ENCODE measurements around the gene FBXO41. TPM values are rescaled to one million over a fixed set of nuclear protein-coding genes. Genes with fewer than 3 reads are reported as not detected.

Gene FBXO41
- total and polyA plus RNA-seq, 2 donors (not counting 3 experiments of a cell fraction or from before 2014, with no cell fraction given): 0.88 to 1.5 TPM

DNA sequence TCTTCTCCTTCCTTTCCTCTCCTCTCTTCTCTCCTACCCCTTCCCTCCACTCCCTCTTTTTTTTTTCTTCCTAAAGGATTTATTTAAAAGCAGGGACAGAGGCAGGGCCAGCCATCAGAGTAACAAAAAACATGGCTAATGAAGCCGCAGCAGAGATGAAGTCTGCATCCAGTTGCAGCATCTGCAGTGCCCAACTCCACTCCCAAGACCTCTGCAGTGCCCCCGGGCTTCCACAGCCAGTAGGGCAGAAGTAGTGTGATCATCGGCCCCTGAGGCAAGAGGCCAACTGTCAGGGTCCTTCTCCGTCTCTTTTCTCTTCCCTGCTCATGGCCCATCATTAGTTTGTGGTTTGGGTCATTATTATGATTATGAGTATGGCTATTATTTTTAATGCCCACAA is 13.3 kb upstream of the FBXO41 start:
- intact Hi-C loops (cut with micrococcal nuclease) (no loop called here), dilution Hi-C loops (cut with MboI; ENCODE audit: extremely low pct_ligation_motif_present, low sequenced_read_pairs) (no loop called here)
- Histone ChIP-seq H3K4me1 (ENCODE audit: control insufficient read depth, extremely low read depth, insufficient read depth, low read length) (no peaks in the 10 kb centered on the region), H3K27ac (ENCODE audit: insufficient read depth, low read depth, low read length) (no peak overlapping the region), H3K79me2 (ENCODE audit: control insufficient read depth, insufficient read depth, low read length) (no peaks in the 10 kb centered on the region), H3K9ac (replicated peaks; ENCODE audit: extremely low read depth, insufficient read depth, low read length) (no peak overlapping the region), H2AFZ (ENCODE audit: low read depth, low read length) (no peak overlapping the region), H3K4me2 (ENCODE audit: insufficient read depth, low read length) (no peak overlapping the region), H3K27me3 (ENCODE audit: control insufficient read depth in 2 of 2, insufficient read depth in 2 of 2, low read length in 2 of 2) (peaks cover 38 to 50% of the 10 kb centered on the region in 2 experiments), H3K9me3 (replicated peaks; ENCODE audit: control insufficient read depth, insufficient read depth, low read length) (no peaks in the 10 kb centered on the region), H3K36me3 (ENCODE audit: control insufficient read depth in 2 of 2, extremely low read depth in 1 of 2, insufficient read depth in 2 of 2, low read length in 2 of 2) (no peaks in the 10 kb centered on the region), H3K9me1 (replicated peaks; ENCODE audit: control insufficient read depth, extremely low read depth, insufficient read depth, low read length) (no peaks in the 10 kb centered on the region), H3K4me3 (replicated peaks in 1 of 3; ENCODE audit: insufficient read depth in 1 of 3, low read depth in 1 of 3, low read length in 3 of 3) (no peak overlapping the region), H4K20me1 (replicated peaks; ENCODE audit: control insufficient read depth, extremely low read depth, insufficient read depth, low read length) (no peaks in the 10 kb centered on the region)
- BruUV-seq (replicated peaks): no TSS peak
- no peak for FAIRE-seq
- ChIA-PET CTCF (no interaction called here), POLR2A (no interaction called here)
- no peak for DNase-seq (ENCODE audit: low read depth, low spot score)
- TF ChIP-seq GATA2 (IDR thresholded peaks at IDR 0.05; ENCODE audit: insufficient read depth, insufficient read length, low read depth, low read length) (no peak), POLR2A (IDR thresholded peaks at IDR 0.05; ENCODE audit: low read depth, low read length) (no peak), MYC (IDR thresholded peaks at IDR 0.05; ENCODE audit: low read depth, low read length) (no peak), FOS (IDR thresholded peaks at IDR 0.05; ENCODE audit: borderline replicate concordance, insufficient read depth, low read length) (no peak), POLR2AphosphoS5 (IDR thresholded peaks at IDR 0.05; ENCODE audit: insufficient read depth, low read depth, low read length) (no peak), EZH2 (IDR thresholded peaks at IDR 0.05; ENCODE audit: borderline replicate concordance, low read depth, low read length, severe bottlenecking) (no peak), JUN (IDR thresholded peaks at IDR 0.05; ENCODE audit: borderline replicate concordance, insufficient read depth, insufficient read length, low read depth) (no peak)
- TF ChIP-seq, protein P1, sequence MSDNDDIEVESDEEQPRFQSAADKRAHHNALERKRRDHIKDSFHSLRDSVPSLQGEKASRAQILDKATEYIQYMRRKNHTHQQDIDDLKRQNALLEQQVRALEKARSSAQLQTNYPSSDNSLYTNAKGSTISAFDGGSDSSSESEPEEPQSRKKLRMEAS (IDR thresholded peaks at IDR 0.05; ENCODE audit: insufficient read depth, insufficient read length): no peak

DNA sequence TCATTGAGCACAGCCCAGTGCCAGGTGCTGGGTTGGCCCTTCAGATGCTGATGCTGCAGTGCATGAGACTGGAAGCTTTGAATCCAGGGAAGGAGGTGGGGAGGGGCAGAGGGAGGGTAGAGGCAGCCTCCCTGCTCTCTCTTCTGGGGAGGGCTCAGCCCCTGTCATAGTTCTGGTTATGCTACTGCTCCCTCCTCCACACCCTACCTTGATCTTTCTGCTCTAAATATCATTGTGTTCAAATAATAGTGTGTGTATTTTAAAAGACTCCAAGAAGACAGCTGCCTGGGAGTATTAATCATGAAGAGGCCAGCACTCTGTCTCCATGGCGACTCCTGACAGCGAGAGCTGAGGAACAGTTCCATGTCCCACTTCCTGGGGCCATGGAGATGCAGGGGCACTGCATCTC is 12.9 kb upstream of the FBXO41 start:
- dilution Hi-C loops (cut with MboI; ENCODE audit: extremely low pct_ligation_motif_present, low sequenced_read_pairs) (no loop called here), intact Hi-C loops (cut with micrococcal nuclease) (no loop called here)
- H3K27me3 ChIP-seq (ENCODE audit: control insufficient read depth in 2 of 2, insufficient read depth in 2 of 2, low read length in 2 of 2): peaks cover 42 to 54% of the 10 kb centered on the region in 2 experiments
- DNase-seq (ENCODE audit: low read depth, low spot score): no peak
- POLR2A ChIA-PET: no interaction called here
- no peak for FAIRE-seq
- H3K4me2 ChIP-seq (ENCODE audit: insufficient read depth, low read length): no peak overlapping the region
- no peak overlapping the region for H2AFZ ChIP-seq (ENCODE audit: low read depth, low read length)
- no peaks in the 10 kb centered on the region for H3K9me3 ChIP-seq (replicated peaks; ENCODE audit: control insufficient read depth, insufficient read depth, low read length)
- BruUV-seq (replicated peaks): no TSS peak
- H3K9me1 ChIP-seq (replicated peaks; ENCODE audit: control insufficient read depth, extremely low read depth, insufficient read depth, low read length): no peaks in the 10 kb centered on the region
- no peak overlapping the region for H3K9ac ChIP-seq (replicated peaks; ENCODE audit: extremely low read depth, insufficient read depth, low read length)
- H3K79me2 ChIP-seq (ENCODE audit: control insufficient read depth, insufficient read depth, low read length): no peaks in the 10 kb centered on the region
- H4K20me1 ChIP-seq (replicated peaks; ENCODE audit: control insufficient read depth, extremely low read depth, insufficient read depth, low read length): no peaks in the 10 kb centered on the region
- no peak overlapping the region for H3K4me3 ChIP-seq (replicated peaks in 1 of 3; ENCODE audit: insufficient read depth in 1 of 3, low read depth in 1 of 3, low read length in 3 of 3)
- CTCF ChIA-PET: no interaction called here
- no peaks in the 10 kb centered on the region for H3K4me1 ChIP-seq (ENCODE audit: control insufficient read depth, extremely low read depth, insufficient read depth, low read length)
- no peaks in the 10 kb centered on the region for H3K36me3 ChIP-seq (ENCODE audit: control insufficient read depth in 2 of 2, extremely low read depth in 1 of 2, insufficient read depth in 2 of 2, low read length in 2 of 2)
- TF ChIP-seq POLR2A (IDR thresholded peaks at IDR 0.05; ENCODE audit: low read depth, low read length): no peak
- TF ChIP-seq EZH2 (IDR thresholded peaks at IDR 0.05; ENCODE audit: borderline replicate concordance, low read depth, low read length, severe bottlenecking): no peak
- TF ChIP-seq, protein P2, sequence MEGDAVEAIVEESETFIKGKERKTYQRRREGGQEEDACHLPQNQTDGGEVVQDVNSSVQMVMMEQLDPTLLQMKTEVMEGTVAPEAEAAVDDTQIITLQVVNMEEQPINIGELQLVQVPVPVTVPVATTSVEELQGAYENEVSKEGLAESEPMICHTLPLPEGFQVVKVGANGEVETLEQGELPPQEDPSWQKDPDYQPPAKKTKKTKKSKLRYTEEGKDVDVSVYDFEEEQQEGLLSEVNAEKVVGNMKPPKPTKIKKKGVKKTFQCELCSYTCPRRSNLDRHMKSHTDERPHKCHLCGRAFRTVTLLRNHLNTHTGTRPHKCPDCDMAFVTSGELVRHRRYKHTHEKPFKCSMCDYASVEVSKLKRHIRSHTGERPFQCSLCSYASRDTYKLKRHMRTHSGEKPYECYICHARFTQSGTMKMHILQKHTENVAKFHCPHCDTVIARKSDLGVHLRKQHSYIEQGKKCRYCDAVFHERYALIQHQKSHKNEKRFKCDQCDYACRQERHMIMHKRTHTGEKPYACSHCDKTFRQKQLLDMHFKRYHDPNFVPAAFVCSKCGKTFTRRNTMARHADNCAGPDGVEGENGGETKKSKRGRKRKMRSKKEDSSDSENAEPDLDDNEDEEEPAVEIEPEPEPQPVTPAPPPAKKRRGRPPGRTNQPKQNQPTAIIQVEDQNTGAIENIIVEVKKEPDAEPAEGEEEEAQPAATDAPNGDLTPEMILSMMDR (IDR thresholded peaks at IDR 0.05; ENCODE audit: extremely low read depth in 1 of 2, insufficient read depth in 1 of 2, low read depth in 1 of 2, low read length in 2 of 2): no peak
- TF ChIP-seq FOS (IDR thresholded peaks at IDR 0.05; ENCODE audit: borderline replicate concordance, insufficient read depth, low read length): no peak
- no peak overlapping the region for H3K27ac ChIP-seq (ENCODE audit: insufficient read depth, low read depth, low read length)
